Activated T-helper 9 cell treated with anti-CD3 and anti-CD28 coated beads, Interleukin-2, amount 50 U/mL, for 16 hours (primary cell): ENCODE measurements around the gene FALEC.
A peak's percentile ranks its signal among the peaks of the same experiment; 100 is the strongest.
"Not testable (repeated sequence)": the region's sequence is repeated elsewhere in the genome, so short reads cannot be mapped to it uniquely, and the experiment has no call there.

Experiments used
- DNase-seq: peaks from one replicate; pipeline ENCODE4 v3.0.0-alpha.2; 2020; ENCODE audit warnings: low read depth

The FALEC gene

DNA sequence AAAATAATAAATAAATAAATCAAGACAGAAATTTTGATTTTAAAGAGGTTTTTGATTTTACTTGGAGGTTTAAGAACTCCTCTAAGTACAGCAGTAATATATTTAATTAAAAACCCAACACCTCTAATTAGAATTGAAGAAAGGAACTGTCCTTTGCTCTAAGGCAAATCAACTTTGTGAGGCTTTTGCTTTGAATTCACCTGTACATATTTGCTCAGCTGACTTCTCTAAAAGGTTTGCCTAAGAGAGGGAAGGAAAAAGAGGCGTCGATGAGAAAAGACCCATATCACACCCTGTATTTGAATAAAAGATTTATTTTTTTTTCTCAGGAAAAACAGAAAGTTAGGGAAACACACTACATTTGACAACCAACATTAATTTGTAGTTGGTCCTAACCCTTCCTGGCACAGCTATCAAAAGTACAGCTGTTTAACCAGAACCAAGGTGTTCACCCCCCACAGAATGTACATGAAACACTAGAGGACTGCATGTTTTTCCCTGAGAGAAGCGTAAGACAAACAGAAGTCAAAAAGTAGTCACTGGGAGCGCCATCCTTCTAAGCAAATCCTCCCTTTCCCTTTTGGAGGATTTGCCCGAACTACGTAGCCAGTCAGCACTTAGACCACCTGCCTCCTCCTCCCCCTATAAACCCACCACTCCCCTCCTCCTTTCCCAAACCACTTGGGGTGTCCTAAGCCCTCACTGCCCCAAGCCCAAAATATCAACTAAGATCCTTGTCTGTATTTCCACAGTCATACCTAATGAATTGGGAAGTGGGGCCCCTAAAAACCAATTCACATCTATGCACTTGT is 58.9 kb downstream of the FALEC start:
- DNase-seq, result no peak

DNA sequence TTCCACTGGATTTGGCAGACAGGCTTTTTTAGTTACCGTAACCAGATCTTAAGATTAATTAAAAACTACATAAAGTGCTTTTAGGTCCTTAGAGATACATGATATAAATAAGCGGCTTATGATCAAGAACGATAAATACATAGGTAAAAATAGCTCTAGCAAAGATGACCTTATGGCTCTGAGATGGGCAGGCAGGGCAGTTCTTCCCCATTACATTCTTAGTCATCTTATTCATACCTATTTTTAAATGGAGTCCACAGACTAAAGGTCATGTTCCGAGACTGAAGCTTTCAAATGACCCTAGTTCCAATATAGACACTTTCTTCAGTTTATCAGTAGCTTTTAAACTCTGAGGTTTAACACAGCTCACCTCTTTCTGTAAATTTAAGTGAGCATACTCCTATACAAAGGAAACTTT is 59.5 kb downstream of the FALEC start:
- DNase-seq, result no peak

DNA sequence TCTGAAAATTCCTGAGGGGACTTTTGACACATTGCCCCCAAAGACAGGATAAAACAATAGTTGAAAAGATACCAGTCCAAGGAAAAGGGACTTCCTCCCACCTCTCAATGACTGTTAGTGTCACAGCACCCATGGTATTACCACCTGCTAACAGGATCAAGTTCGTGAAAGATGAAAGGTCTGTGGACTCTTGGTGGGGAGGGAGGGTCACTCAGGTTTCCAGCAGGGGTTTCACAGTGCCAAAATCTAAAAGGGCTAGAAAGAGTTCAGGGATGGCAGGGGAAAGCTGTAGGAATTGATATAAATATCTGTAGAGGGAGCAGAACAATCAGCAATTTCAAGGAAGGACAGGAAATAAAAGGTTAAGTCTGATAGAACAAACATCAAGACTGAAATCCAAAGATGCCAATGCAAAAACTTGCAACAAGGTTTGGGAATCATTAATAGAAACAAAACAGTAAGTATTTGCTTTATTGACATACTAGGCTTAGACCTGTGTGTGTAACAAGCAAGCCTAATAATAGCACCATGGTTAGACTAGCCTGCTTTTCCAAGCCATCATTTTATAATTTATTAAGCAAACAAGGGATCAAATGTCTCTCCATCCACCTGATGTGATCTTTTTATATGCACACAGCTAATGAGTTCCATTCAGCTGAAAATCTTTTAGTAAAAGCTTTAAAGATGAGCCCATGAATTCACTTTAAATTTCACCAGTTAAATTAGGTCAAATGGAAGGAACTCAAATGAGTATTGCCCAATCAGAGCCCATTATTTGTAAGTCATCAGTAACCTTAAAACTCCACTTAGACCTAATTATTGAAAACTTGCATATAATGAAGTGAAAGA is 60.2 kb downstream of the FALEC start:
- no peak for DNase-seq

DNA sequence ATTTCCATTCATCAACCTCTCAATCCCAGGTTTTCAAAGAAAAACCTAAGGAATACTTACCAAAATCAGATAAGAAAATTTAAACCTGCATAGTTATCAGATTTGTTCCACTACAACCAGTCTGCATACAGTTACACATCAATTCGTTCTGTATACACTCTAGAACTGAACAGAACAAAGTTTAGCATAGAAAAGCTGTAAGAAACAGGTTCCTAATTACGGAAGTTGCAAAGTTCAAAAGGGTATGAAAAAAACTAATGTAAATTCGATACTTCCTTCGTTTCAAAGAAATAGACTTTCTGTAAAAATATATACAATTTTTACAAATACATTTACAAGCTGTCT is 60.8 kb downstream of the FALEC start:
- no peak for DNase-seq

DNA sequence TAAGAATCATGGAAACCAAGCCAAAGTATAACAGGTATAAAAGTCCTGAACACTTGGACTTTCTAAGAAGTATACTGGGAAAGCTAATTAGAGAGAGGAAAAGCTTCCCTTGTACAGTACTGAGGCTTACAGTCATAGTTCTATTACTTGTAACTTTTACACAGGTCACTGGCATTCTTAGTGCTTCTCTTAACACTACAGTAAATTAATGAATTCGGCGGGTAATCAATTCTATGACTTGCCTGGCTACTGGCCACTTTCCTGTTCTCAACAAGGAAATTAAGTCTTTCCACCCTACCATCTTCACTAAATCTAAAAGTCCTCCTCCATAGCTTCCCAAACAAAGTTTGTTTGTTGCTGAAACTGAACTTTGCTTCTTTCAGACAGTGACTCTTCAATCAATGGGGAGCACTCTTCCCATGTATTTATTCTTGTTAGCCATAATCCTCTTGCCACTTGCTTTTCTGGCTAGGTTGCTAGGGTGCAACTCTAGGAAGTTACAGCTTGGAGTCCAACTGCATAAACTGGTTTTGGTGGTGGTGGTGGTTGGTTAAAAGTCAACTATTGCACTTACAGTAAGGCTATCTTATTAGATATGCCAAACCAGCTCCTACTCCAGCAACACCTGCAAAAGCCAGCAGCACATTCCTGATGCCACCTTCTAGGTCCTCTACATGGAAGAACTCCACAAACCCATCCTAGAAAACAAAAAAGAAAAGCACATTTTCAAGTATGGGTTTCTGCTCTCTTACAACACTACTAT is 61.4 kb downstream of the FALEC start:
- DNase-seq, result no peak

DNA sequence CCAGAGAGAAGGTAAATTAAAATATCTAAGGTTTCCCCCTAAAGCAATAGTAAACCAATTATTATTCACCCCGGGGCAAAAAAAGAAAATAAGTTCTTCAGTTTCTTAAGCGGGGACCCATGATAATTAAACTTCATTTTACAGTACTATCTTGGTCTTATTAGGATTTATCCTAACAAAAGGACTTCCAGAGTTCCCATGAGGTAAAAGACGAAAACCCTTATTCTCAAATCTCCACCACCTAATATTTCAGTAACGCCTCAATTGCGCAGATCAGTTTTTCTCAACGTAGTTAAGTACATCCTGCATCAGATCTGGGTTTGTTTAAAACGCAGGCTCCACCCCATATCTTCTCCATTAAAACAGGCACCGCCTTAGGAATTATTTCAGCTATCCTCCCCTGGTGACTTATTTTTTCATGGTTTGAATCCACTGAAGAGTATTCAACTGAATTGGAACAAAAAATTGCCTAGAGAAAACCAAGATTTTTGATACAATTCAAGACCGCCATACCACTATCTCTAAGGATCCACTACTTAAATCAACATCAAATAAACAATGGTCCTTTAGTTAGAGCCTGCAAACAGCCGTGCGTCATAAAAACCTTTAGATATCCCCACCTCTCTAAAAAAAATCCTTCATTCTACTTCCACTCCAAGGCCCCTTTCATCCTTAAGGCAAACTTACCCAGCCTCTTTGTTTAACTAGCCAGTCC is 62.2 kb downstream of the FALEC start:
- DNase-seq, result no peak

DNA sequence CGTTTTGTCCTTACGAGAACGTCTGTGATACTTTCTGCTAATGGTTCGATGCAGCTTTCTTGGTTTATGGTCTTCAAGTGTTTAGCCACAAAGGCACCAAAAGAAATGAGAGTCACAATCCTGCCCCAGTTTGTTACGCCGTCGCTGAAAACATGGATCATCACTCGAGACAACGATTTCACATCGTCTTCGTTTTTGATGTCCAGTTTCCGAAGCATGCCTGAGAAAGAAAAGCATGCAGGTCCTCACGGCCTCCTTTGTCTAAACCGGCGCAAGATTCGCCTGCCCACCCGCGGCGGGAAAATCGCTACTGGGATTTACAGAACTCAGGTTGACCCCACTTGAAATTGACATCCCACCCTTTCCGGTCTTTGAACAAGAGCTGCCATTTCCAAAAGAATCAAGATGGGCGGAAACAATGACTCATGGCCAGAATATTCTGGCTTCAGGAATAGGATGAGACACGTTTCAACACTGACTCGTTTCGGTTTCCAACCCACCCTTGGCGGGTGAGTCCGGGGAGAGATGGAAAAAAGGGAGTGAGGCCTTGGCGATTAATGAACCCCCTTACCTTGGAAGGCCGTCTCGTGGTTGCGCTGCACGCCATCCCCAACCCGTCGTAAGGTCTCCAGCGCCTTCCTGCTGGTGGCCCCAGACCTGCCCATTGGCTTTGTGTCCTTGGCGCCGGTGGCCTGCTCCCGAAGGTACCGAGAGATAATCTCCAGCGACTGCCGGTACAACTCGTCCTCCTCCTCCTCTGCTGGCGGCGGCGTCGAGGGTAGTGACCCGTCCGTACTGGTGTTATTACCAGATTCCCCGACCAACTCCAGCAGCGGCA is 62.9 kb downstream of the FALEC start:
- DNase-seq, result no peak

DNA sequence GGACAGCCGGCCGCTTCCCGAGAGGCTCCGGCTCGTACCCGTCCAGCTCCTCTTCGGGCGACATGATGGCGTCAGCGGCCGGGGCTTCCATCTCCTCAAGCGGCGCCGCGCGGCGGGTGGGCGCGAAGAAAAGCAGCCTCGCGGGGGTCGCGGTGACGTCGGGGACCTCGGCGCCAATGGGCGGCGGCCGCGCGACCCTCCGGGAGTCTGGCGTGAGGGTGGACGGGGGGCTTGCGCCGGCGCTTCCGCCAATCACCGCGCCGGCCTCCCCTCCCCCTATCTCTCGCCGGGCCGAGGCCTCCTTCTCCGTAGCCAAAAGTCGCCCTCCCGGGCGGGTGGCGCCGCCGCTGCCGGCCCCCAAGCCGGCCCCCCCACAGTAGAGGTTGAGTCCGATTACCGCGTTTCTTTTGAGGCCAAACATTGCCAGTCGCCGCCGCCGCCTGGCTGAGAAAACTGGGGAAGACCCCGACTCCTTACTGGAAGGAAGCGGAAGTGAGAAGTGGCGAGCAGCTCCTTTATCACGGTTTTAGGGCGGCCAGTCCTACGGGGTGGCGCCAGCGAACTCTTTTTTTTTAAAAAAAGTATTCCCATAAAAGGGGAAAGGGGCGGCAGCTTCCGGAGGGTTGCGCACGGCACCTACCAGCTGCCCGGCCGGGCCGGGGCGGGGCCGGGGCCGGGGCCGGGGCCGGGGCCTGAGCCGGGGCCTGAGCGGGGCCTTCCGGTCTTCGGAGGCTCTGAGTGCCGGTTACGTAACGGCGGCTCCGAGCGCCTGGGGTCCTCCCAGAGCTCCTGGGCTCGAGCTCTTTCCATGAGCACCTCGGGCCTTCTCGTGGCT is 63.8 kb downstream of the FALEC start, which contains the start of gene MCL1:
Gene MCL1 (minus strand): TSS at position 501 of the 835 bp plus-strand sequence. CDS start 80 bp downstream, at position 421.
- peak; percentile 79 for DNase-seq

DNA sequence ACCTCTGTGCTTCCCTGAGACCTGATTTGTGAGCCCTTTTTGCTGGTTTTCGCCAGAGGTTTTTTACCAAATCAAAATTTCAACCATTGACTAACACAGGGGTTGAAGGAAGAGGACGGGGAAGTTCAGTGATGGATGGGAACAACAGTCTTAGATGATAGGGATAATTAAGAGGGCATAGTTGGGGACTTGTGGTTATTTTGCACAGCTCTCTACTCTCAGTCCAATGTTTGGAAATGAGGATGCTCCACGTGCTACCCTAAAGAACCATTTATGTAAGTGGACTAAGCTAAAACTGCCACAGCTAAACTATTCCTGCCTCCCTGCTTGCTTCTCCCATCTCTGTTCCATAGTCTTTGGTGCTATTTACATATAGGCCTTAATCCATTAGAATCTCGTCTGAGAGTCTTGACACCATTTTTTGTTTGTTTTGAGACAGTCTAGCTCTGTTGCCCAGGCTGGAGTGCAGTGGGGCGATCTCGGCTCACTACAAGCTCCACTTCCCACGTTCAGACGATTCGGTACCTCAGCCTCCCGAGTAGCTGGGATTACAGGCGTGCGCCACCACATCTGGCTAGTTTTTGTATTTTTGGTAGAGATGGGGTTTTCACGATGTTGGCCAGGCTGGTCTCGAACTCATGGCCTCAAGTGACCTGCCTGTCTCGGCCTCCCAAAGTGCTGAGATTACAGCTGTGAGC is 64.5 kb downstream of the FALEC start:
- no peak for DNase-seq

DNA sequence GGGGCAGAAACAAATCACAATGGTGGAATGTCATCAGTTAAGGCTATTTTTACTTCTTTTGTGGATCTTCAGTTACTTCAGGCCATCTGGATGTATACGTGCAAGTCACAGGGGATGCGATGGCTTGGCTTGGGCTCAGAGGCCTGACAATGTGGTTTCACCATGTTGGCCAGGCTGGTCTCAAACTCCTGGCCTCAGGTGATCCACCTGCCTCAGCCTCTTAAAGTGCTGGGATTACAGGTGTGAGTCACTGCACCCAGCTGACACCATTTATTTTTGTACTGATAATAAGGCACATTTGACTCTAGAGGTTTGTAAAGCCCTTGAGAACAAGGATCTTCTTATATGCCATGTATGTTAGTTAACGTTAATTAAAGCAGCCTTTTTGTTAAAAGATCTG is 65.4 kb downstream of the FALEC start:
- DNase-seq, result not testable (repeated sequence)

DNA sequence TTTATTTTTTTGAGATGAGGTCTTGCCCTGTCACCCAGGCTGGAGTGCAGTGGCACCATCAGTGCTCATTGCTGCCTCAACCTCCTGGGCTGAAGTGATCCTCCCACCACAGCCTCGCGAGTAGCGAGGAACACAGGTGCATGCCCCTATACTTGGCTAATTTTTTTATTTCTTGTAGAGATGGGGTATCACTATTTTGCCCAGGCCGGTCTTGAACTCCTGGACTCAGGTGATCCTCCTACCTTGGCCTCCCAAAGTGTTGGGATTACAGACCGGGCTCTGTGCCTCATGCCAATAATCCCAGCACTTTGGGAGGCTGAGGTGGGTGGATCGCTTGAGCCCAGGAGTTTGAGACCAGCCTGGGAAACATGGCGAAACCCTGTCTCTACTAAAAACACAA is 65.9 kb downstream of the FALEC start:
- DNase-seq, result not testable (repeated sequence)

DNA sequence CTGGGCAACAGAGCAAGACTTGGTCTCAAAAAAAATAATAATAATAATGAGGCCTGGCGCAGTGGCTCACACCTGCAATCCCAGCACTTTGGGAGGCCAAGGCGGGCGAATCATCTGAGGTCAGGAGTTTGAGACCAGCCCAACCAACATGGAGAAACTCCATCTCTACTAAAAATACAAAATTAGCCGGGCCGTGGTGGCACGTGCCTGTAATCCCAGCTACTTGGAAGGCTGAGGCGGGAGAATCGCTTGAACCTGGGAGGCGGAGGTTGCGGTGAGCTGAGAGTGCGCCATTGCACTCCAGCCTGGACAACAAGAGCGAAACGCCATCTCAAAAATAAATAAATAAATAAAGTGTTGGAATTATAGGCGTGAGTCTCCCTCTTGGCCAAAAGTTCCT is 66.4 kb downstream of the FALEC start:
- DNase-seq, result not testable (repeated sequence)

DNA sequence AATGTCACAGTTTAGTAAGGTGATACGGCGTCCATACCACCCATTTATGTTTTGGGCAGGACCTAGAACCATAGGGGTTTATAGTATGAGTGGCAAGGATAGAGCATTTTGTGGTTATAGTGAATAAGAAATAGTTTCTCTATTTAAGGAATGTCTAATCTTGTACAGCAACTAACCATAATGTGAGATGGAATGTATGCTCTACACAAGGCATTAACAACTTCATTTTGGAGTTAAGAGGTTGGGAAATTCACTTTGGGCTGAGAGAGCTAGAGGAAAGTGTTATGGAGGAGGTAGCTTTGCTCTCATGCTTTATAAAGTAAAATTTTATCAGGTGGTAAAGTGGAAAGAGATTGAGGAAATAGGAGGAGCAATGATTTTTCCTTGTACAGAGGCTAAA is 66.8 kb downstream of the FALEC start:
- DNase-seq, result no peak
